Small intestine (tissue), 7 donors: ENCODE data around the gene TMCC2. TPM values are rescaled to one million over a fixed set of nuclear protein-coding genes. Genes with fewer than 3 reads are reported as not detected.
"Not testable (repeated sequence)": the region's sequence is repeated elsewhere in the genome, so short reads cannot be mapped to it uniquely, and the experiment has no call there.

Source experiments
- DNase-seq, 2 donors: peaks; one replicate each; pipeline versions ENCODE4 v3.0.0 to v3.0.0-alpha.2; 2013
- FAIRE-seq: peaks from 2 replicates; lab custom pipeline; 2012; peaks lifted over from hg19 to GRCh38; lab: Jason Lieb, UNC
- H3K27ac ChIP-seq, 3 donors: one replicate each; pipeline ENCODE4 v1.5.1; 2013; ENCODE audit warnings: low read length in 2 of 3, mild to moderate bottlenecking in 2 of 3, control low read depth in 1 of 3, inconsistent platforms in 1 of 3, low read depth in 1 of 3, moderate library complexity in 1 of 3
- H3K27me3 ChIP-seq, 3 donors: one replicate each; pipeline ENCODE4 v1.6.1; 2013; ENCODE audit warnings: low read length in 3 of 3, inconsistent platforms in 1 of 3; ENCODE audit not compliant: control insufficient read depth in 3 of 3, insufficient read depth in 3 of 3
- H3K36me3 ChIP-seq, 3 donors: one replicate each; pipeline ENCODE4 v1.6.1; 2013; ENCODE audit warnings: low read length in 3 of 3, inconsistent platforms in 1 of 3, low read depth in 1 of 3, mild to moderate bottlenecking in 1 of 3, moderate library complexity in 1 of 3; ENCODE audit not compliant: control insufficient read depth in 3 of 3, insufficient read depth in 2 of 3
- H3K4me1 ChIP-seq, 3 donors: one replicate each; pipeline ENCODE4 v1.6.1; 2013; ENCODE audit warnings: low read length in 2 of 3, inconsistent platforms in 1 of 3, low read depth in 1 of 3, mild to moderate bottlenecking in 1 of 3, moderate library complexity in 1 of 3; ENCODE audit not compliant: control insufficient read depth in 3 of 3, insufficient read depth in 2 of 3
- H3K4me3 ChIP-seq, 3 donors: one replicate each; pipeline ENCODE4 v1.5.1; 2013; ENCODE audit warnings: low read length in 3 of 3, control low read depth in 1 of 3, inconsistent platforms in 1 of 3, low read depth in 1 of 3, mild to moderate bottlenecking in 1 of 3, moderate library complexity in 1 of 3
- H3K9me3 ChIP-seq, 2 donors: one replicate each; pipeline ENCODE4 v1.6.1; 2013; ENCODE audit warnings: low read depth in 1 of 2, low read length in 1 of 2; ENCODE audit not compliant: control insufficient read depth in 2 of 2, insufficient read depth in 1 of 2
- WGBS, 3 donors: extraction: QIAGEN DNeasy Blood & Tissue Kit; methylation state at CpG; one replicate each; pipeline ENCODE4 v1.1.7; 2013; 5-methylcytosine and 5-hydroxymethylcytosine counted together
- polyA plus RNA-seq, 4 donors: library from polyadenylated mRNA; stranded (reverse) in 3 of 4; unstranded in 1 of 4; fragments of 200-250 nt in 3 of 4; fragments of 120-200 nt in 1 of 4; gene quantifications; one replicate each; pipeline versions ENCODE4 v1.2.1 to v1.2.3, GENCODE V29; 2013
- donor health status: healthy with polysubstance abuse.
- donor health status: control.
- donor health status: control.
- donor health status: Bipolar disorder and iron deficiency.
- donor health status: healthy.

The TMCC2 gene
- polyA plus RNA-seq, 4 donors, result 0.54 to 1.7 (median 0.96) TPM

DNA sequence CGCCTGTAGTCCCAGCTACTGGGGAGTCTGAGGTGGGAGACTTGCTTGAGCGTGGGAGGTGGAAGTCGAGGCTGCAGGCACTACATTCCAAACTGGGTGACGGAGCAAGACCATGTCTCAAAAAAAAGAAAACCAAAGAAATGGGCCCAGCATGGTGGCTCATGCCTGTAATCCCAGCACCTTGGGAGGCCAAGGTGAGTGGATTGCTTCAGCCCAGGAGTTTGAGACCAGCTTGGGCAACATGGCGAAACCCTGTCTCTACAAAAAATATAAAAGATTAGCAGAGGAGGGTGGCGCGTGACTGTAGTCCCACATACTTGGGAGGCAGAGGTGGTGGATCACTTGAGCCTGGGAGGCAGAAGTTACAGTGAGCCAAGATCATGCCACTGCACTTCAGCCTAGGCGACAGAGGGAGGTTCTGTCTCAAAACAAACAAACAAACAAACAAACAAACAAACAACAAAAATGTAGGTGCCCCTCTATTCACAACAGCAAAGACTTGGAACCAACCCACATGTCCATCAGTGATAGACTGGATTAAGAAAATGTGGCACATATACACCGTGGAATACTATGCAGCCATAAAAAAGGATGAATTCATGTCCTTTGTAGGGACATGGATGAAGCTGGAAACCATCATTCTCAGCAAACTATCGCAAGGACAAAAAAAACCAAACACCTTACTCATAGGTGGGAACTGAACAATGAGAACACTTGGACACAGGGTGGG, 53.1 kb downstream of the TMCC2 start:
- 94 to 98% (median 97%) methylated on average over 10 of the region's 10 CpGs for WGBS, 3 donors
- H3K4me3 ChIP-seq, H3K9me3 ChIP-seq, H3K36me3 ChIP-seq, FAIRE-seq, H3K27me3 ChIP-seq, DNase-seq: not testable (repeated sequence)
- H3K4me1 ChIP-seq, result peaks cover 1 to 13% (median 7%) of the 10 kb centered on the region in 3 donors
- peak overlapping the region in 1 of 3 donors; percentile 13 for H3K27ac ChIP-seq

DNA sequence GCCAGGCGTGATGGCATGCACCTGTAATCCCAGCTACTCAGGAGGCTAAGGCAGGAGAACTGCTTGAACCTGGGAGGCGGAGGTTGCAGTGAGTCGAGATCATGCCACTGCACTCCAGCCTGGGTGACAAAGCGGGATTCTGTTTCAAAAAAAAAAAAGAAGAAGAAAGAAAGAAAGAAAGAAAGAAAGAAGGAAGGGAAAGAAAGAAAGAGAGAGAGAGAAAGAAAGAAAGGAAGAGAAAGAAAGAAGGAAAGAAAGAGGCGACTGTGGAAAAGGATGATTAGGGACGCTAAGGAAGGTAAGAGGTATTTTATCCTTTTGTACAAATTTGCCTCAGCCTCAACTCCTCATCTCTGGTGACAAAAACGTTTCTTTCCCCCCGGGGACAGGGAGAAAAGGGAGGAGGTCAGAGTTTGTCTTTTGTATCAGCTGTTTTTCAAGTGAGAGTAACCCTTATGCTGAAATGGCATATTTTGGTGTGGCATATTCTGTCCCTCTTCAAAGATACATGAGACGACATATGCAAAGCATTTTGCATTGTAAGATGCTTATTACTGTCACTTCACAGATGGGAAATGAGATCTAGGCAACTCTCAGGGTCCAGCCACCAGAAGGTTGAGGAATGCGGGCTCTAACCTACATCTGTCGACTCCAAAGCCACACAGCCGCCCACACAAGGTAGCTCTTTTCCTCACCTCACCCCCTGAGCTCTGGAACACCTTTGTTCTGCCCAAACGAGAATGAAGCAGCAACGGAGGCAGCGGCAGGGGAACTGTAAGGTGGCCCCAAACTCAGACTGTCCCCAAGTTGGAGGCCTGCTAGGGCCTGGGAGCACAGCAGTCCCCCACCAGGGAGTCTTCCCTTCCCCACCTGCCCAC, 55.8 kb downstream of the TMCC2 start:
- peaks cover 1 to 13% (median 10%) of the 10 kb centered on the region in 3 donors for H3K4me1 ChIP-seq
- 83 to 88% (median 83%) methylated on average over 15 of the region's 15 CpGs for WGBS, 3 donors
- FAIRE-seq (no peak), DNase-seq (no peak)
- H3K36me3 ChIP-seq, result no peaks in the 10 kb centered on the region
- no peak overlapping the region for H3K27ac ChIP-seq
- no peak overlapping the region for H3K4me3 ChIP-seq
- H3K9me3 ChIP-seq, result no peaks in the 10 kb centered on the region
- no peaks in the 10 kb centered on the region for H3K27me3 ChIP-seq

DNA sequence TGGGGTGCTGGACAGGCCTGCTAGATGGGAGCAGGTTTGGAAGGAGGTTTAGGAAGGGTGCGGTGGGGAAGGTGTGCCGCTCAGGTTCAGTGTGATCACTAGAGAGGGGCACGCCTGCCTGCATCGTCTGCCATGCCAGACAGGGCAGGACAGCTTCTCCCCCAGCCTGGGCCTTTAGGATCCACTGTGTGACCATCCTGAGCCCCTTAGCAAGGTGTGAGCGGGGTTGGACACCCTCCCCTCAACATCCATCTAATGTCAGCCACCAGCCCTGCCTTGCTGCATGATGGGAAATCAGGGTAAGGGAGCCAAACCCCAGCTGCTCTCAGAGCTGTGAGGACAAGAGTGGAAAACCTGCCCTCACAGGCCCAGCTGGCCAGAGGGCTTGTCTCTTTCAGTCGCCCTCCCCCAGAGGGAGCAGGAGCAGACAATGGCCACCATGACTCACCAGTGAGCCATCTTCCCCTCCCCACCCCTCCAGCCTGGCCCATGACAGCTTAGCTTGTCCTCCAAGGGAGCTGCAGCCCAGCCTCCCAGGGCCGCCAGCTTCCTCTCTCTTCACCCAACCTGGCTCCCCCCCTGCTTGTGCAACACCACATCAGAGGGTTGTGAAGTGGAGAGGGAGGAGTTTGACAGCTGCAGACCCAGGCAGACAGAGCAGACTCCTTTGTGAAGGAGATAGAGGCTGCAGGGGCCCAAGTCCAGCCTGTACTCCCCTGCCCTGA, 56.8 kb downstream of the TMCC2 start:
- Histone ChIP-seq H3K4me3 (no peak overlapping the region), H3K27ac (peak overlapping the region in 2 of 3 donors; percentile 15 to 40), H3K4me1 (peaks cover 1 to 13% (median 10%) of the 10 kb centered on the region in 3 donors), H3K36me3 (no peaks in the 10 kb centered on the region), H3K9me3 (no peaks in the 10 kb centered on the region), H3K27me3 (no peaks in the 10 kb centered on the region)
- DNase-seq, result peak; percentile 65 to 81
- FAIRE-seq, result no peak
- 67 to 76% (median 74%) methylated on average over 6 to 7 of the region's 7 CpGs for WGBS, 3 donors

DNA sequence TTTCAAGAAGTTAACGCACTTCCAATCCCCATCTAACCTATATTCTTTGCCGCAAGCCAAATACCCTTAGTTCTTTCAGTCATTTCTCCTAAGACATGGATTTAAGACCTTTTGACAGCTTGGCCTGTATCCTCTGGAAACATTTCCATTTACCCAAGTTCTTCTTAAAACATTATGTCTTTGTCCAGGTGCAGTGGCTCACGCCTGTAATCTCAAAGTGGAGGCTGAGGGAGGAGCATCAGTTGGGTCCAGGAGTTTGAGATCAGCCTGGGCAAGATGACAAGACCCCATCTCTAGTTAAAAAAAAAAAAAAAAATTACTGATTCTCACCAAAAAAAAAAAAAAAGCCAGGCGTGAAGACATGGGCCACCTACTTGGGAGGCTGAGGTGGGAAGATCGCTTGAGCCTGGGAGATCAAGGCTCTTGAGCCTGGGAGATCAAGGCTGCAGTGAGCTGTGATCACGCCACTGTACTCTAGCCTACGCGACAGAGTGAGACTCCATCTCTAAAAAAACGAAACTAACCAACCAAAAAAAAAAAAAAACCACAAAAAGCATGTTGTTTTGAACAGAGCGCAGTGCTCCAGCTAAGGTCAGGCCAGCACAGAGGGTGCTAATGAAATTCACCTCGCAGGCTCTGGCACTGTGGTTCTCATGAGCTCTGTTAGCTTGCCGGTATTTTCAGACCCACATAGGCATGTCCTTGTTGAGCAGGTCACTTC, 57.8 kb downstream of the TMCC2 start:
- peak in 1 of 2 donors; percentile 44 for DNase-seq
- WGBS, 3 donors, result 55 to 69% (median 60%) methylated on average over 12 of the region's 12 CpGs
- peaks cover 1 to 13% (median 10%) of the 10 kb centered on the region in 3 donors for H3K4me1 ChIP-seq
- H3K27ac ChIP-seq, result peak overlapping the region in 2 of 3 donors; percentile 15 to 40
- H3K9me3 ChIP-seq, result no peaks in the 10 kb centered on the region
- no peak for FAIRE-seq
- no peaks in the 10 kb centered on the region for H3K36me3 ChIP-seq
- H3K27me3 ChIP-seq, result no peaks in the 10 kb centered on the region
- H3K4me3 ChIP-seq, result no peak overlapping the region

DNA sequence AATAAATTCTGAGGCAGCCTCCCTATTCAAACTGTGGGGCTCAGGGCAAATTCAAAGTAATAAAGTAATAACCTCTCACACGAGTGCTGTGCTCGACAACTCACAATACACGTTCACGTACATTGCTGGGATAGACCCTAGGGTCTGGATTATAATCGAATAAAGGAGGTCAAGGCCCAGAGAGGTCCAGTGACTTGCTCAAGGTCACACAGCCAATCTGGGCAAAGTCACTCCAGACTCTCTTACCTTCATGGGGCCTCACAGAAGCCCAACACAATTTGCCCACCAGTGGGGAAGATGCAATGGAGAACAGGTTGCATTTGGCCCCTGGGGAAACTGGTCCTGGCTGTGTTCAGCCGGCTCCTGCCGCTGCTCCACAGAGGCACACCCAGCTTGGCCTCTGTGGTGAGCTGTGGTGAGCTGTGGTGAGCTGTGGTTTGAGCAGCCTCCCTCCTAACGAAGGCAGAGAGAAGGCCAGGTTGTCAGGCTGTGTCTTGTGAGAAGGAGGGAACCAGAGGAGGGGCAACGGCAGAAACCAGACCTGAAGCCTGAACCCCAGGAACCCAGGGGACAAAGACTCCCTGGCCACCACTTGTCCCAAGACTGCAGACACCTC, 58.7 kb downstream of the TMCC2 start:
- no peak for DNase-seq
- no peaks in the 10 kb centered on the region for H3K9me3 ChIP-seq
- 69 to 79% (median 78%) methylated on average over 9 of the region's 9 CpGs for WGBS, 3 donors
- H3K27me3 ChIP-seq, result no peaks in the 10 kb centered on the region
- peak overlapping the region in 2 of 3 donors; percentile 30 to 40 for H3K27ac ChIP-seq
- H3K36me3 ChIP-seq, result no peaks in the 10 kb centered on the region
- H3K4me1 ChIP-seq, result peaks cover 1 to 13% (median 10%) of the 10 kb centered on the region in 3 donors
- no peak overlapping the region for H3K4me3 ChIP-seq
- no peak for FAIRE-seq

DNA sequence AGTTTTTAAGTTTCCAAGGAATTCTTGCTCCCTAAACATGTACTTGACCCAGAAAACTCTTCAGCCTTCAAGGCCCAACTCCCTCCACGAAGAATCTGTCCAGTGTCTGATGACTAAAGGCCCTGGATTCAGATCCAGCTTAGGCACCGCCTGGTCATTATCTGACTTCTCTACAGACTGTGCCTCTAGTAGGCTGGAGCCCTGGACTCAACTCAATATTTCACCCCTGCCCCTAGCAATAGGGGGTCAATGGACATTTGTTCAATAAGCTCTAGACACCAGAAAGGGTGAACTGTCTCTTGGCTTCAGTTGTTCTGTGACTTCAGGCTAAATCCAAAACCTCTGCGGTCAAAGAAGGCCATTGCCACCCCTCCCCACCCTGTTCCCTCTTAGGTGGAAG, 59.3 kb downstream of the TMCC2 start:
- no peak for DNase-seq
- H3K27ac ChIP-seq, result peak overlapping the region in 1 of 3 donors; percentile 51
- H3K4me3 ChIP-seq, result no peak overlapping the region
- H3K27me3 ChIP-seq, result no peaks in the 10 kb centered on the region
- no peak for FAIRE-seq
- WGBS, 3 donors, result 93 to 99% (median 95%) methylated on average over 3 of the region's 3 CpGs
- peaks cover 1 to 13% (median 10%) of the 10 kb centered on the region in 3 donors for H3K4me1 ChIP-seq
- H3K9me3 ChIP-seq, result no peaks in the 10 kb centered on the region
- no peaks in the 10 kb centered on the region for H3K36me3 ChIP-seq

DNA sequence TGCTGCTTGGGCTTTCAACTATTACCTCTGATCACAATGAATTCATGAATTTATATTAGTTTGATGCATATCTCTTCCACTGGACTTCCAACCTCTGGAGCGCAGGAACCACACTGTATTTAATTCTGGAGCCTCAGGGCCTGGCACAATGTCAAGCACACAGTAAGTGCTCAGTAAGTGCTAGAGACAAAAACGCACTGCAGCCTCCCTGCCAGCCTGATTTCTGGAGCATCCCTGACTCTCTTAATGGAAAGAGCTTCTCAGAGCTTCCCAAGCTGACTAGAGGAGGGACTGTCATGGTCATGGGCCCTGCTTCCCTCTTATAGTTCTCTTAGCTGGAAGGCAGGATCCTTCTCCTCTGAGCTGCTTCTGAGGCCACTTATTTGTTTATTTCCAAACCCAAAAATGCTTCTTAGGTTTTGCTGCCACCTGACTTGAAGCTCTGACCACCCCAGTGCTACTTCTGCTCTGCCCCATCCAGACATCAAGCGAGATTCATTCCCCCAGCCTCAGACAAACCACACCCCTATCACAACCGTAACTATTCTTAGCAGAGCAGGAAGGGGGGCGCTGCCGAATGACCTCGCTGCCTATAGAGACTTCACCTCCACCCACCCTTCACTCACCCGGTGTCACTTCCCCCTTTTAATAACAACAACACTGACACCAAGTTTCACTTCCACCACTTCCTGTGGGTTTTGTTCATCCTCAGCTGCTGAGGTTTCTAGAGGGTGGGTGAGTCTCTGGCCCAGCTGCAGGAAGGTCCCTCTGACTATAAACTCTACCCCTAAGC, 60.2 kb downstream of the TMCC2 start:
- no peak overlapping the region for H3K4me3 ChIP-seq
- H3K27me3 ChIP-seq, result no peaks in the 10 kb centered on the region
- no peaks in the 10 kb centered on the region for H3K9me3 ChIP-seq
- H3K4me1 ChIP-seq, result peaks cover 1 to 13% (median 10%) of the 10 kb centered on the region in 3 donors
- H3K36me3 ChIP-seq, result no peaks in the 10 kb centered on the region
- DNase-seq (peak in 1 of 2 donors; percentile 68), FAIRE-seq (no peak)
- 47 to 64% (median 58%) methylated on average over 8 of the region's 8 CpGs for WGBS, 3 donors
- H3K27ac ChIP-seq, result peak overlapping the region in 2 of 3 donors; percentile 36 to 51
